H1 (cell line): Measurements from ENCODE around the gene NEBL. TPM values are rescaled to one million over a fixed set of nuclear protein-coding genes. Genes with fewer than 3 reads are reported as not detected.

ENCODE experiments used
- HDAC2 ChIP-seq, 2 experiments: fragments of 300-600 bp in 1 of 2; sonication (generic) in 1 of 2; IDR thresholded peaks; 2 replicates each; pipeline ENCODE4 v1.6.1; 2011 to 2012; ENCODE audit warnings: low read depth in 2 of 2, low read length in 2 of 2, mild to moderate bottlenecking in 2 of 2, moderate library complexity in 2 of 2, borderline replicate concordance in 1 of 2, inconsistent platforms in 1 of 2
- SP4 ChIP-seq: IDR thresholded peaks from 2 replicates; pipeline ENCODE4 v1.6.1; 2012; ENCODE audit warnings: low read length, inconsistent platforms
- polyA plus RNA-seq, 7 experiments: library from polyadenylated mRNA; depleted of rRNA in 3 of 7; stranded (reverse) in 5 of 7; unstranded in 2 of 7; fragments of >200 nt in 5 of 7; fragments of 200-250 nt in 2 of 7; gene quantifications; 1 replicate in 5 of 7; 2 replicates in 1 of 7; 4 replicates in 1 of 7; pipeline versions ENCODE4 v1.2.1 to v1.2.3, GENCODE V29; 2011 to 2013; ENCODE audit warnings: missing spikeins in 2 of 7, mixed read lengths in 2 of 7
- total RNA-seq: library from RNA; stranded (reverse); fragmentation: NEBNext Ultra II Directional; extraction: Animal tissue kit (Norgen Biotek cat#: 25700); gene quantifications from 2 replicates; pipeline ENCODE4 v1.2.1, GENCODE V29; 2021

NEBL gene
- total and polyA plus RNA-seq, 2 of the 8 experiments (the other 6 are each of a cell fraction or from before 2014, with no cell fraction given), result 7.5 to 10.5 TPM

- TF ChIP-seq SP4 (no peak), HDAC2 (IDR thresholded peaks at IDR 0.05; ENCODE audit: borderline replicate concordance in 1 of 2, low read depth in 2 of 2, low read length in 2 of 2) (no peak)
These were observed 15.0 kb downstream of the NEBL start (continued) for GRCh38 chr10:20882091-20882490.
